ENCODE measurements around the gene OR10H3.
A peak's percentile ranks its signal among the peaks of the same experiment; 100 is the strongest.
"Not testable (repeated sequence)": the region's sequence is repeated elsewhere in the genome, so short reads cannot be mapped to it uniquely, and the experiment has no call there.

Gene OR10H3, protein sequence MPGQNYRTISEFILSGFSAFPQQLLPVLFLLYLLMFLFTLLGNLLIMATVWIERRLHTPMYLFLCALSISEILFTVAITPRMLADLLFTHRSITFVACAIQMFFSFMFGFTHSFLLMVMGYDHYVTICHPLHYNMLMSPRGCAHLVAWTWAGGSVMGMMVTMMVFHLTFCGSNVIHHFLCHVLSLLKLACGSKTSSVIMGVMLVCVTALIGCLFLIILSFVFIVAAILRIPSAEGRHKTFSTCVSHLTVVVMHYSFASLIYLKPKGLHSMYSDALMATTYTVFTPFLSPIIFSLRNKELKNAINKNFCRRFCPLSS

DNA sequence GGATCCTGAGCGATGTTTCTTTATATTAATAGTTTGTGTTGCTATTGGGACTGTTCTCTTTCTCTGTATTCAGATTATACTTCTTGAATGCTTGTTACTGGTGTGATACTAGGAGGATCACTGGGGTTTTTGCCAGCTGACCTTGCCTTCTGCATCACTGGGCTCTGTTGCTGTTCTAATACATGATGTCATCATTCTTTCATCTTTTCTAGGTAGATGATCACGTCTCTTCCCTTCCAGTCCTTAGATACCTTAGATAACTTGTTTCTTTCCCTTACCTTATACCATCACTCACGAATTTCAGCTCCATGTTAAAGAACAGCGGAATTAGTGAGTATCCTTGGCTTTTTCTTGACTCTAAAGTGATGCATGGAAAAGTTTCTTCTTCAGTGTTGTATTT is at the start of gene OR10H3:
Gene OR10H3 (plus strand): TSS at position 264 of the 400 bp plus-strand sequence. CDS start 3,408 bp downstream, outside the sequence.
- DNase-seq, result no peak

DNA sequence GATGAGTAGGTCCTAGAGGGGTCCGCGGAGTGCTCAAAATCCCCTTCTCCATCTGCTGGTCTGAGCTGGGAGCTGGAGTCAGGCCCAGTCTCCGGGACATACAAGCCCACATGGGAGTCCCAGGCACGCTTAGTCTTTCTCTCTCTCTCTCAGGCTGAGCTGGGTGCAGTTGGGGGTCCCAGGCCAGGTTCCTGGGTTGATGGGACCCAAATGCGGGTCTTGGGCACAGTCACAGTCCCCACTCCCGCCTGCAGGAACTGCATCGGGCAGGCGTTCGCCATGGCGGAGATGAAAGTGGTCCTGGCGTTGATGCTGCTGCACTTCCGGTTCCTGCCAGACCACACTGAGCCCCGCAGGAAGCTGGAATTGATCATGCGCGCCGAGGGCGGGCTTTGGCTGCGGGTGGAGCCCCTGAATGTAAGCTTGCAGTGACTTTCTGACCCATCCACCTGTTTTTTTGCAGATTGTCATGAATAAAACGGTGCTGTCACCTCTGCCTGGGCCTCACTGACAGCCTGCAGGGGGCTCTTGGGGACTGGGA is 41.1 kb upstream of the OR10H3 start:
- no peak for DNase-seq

DNA sequence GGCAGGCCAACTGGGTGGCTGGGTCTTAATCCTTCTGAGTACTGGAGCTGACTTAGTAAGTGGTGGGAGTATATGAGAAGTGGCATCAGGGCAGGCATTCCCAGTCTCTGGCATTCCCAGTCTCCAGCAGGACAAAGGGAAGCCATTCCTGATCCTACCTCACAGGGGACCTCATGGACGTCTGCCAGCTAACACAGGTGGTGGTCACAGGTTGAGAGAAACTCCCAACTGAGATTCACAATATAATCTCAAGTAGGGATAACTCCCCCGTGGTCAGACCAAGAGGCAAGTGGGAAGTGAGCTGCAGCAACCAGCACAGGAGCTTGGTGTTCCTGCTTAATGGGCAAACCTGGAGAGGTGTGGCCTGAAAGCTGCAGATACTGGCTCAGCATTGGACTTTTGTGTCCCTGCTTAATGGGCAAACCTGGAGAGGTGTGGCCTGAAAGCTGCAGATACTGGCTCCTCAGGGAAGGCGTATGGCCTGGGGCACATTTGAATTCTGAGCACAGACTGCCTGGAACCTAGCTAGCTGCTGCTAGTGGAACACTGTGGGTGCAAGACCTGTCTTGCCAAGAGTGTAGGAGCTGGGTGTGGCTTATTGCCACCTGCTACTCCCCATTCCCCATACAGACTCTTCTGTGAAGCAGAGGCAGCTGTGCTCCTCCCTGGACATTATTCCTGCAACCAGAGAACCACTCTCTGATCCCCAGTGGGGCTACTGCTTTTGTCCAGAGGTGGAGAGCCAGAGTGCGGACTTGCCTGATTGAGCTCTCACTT is 35.8 kb upstream of the OR10H3 start:
- no peak for DNase-seq

DNA sequence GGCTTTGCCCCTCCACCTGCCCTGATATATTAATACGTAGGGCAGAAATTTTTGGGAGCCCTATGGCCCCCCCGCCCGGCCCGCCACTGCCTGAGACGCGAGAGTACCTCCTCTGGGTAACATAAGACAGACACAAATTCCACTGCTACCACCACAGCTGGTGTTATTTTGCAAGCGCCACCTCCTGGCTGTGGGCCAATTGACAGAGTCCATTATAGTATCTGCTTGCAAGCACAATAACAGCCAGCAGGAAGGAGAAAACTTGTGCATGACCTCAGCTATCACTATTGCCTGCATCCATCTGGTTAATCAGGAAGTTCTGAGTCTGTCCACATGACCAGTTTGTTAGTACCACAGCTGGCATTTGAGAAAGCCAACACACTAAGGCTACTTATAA is 35.3 kb upstream of the OR10H3 start:
- DNase-seq, result peak; percentile 75

DNA sequence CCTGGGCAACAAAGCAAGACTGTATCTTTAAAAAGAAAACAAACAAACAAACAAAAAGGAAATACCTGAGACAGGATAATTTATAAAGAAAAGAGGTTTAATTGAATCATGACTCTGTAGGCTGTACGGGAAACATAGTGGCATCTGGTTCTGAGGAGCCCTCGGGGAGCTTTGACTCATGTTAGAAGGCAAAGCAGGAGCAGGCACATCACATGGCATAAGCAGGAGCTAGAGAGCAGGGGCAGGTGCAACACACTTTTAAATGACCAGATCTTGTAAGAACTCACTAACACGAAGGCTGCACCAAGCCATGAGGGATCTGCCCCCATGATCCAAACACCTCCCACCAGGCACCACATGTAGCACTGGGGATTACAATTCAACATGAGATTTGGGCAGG is 23.1 kb upstream of the OR10H3 start:
- no peak for DNase-seq

DNA sequence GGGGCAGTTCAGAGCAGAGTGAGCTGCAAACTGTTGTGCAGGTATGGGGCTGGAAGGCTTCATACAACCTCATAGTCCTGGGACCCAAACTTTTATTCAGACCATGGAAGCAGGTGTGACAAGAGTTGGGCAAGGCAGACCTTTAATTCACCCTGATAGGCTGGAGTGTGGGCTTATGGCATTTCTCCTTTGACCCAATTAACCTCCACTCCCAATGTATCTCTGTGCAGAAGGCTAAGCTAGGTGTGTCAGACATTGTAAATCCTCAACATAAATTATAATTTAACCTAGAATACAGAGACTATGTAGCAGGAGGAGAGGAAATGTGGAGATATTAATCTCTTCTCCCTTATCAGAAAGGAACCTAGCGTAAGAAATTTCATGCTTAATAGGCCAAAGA is 22.1 kb upstream of the OR10H3 start:
- no peak for DNase-seq

DNA sequence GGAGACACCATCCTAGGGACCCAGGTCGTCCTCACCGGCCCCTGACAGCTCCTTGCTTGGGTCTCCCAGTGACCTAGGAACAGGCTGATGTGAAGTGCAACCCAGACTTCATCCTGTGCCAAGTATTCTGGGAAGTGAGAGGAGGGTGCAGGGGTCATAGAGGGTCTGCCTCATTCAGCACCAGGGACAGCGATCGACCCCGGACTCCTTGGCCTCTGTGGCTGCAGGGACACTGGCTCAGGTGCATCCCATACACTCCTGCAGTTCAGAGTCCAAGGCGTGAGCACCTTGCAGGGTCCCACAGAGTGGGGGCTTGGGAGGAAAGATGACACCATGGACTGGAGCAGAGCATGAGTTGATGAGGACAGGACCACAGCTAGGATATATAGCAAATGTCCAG is 20.0 kb upstream of the OR10H3 start:
- no peak for DNase-seq

DNA sequence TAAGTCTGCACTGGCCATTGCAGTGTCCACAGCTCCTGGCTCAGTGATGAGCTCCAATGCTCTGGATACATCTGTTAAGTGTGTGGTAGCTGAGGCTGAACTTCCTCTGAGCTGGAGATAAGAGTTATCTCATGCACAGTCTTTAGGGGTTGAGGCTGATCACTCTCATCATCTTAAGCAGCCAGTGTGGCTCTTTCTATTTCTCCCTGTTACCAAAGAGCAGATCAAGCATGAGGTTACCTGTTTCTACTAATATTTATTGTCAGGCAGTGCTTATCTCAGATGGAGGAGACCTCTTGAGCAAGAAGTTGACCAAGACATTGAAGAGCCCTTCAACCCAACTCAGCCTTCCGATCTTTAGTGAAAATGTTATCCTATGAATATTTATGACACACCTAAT is 16.5 kb upstream of the OR10H3 start:
- DNase-seq, result no peak

DNA sequence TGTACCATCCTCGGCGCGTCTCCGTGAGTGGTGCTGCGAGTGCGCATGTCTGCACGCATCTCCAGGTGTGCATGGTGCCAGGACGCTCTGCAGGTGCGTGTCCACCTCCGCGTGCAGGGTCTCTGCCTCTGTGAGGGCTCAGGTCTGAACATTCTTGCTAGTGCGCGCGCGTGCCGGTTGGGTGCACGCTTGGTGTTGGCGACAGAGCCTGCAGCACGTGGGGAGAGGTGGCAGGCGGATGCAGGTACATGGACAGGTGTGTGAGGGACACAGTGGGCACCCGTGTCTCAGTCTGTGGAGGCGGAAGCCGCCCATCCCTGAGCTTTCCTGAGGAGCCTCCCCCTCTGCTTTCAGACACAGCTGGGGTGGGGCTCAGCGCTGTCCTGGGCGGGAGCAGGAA is 14.8 kb upstream of the OR10H3 start:
- no peak for DNase-seq

DNA sequence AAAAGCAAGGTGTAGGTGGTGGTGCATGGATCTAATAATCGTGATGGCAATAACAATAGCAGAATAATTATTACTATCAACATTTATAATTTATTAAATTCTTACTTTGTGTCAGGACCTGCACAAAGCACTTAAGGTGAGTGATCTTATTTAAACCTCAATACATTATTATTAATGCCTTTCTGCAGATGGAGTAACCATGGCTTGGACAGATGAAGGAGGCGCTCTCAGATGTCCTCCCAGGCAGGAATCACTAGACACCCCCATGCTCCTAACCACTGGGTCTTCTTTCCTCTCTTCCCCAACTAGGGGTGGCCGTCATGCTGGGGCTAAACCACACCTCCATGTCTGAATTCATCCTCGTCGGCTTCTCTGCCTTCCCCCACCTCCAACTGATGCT is 10.1 kb upstream of the OR10H3 start, which contains the start of gene OR10H2:
Gene OR10H2 (plus strand): TSS at position 301 of the 400 bp plus-strand sequence. CDS start 20 bp downstream, at position 321.
- no peak for DNase-seq

DNA sequence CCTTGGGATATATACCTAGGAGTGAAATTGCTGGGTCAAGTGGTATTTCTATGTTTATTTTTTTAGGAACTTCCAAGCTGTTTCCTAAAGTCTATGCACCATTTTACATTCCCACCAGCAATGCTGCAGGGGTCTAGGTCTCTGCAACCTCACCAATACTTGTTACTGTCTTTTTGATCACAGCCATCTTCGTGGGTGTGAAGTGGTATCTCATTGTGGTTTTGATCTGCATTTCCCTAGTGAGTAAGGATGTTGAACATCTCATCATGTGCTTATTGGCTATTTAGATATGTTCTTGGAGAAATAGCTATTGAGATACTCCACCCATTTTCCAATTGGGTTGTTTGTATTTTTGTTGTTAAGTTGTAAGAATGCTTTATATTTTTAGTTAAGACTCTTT is 7.2 kb upstream of the OR10H3 start:
- DNase-seq, result no peak

DNA sequence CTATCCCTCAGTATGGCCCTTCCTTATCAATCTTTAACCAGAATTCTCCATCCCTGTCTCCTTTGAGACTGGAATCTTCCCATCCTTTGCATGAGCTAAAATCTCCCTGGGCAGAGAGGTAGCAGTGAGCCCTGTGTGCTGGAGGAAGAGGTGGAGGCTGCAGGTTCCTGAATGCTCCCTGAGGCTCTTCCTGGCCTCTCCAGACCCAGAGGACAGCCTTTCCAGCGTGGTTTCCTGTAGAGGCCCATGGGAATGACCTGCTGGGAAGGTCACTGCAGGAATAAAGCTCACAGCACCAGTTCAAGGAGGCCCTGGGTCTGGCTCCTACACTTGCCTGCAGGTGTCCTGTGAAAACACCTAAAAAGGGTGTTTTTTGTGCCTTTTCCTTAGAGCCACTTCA is 5.4 kb upstream of the OR10H3 start:
- DNase-seq, result no peak

DNA sequence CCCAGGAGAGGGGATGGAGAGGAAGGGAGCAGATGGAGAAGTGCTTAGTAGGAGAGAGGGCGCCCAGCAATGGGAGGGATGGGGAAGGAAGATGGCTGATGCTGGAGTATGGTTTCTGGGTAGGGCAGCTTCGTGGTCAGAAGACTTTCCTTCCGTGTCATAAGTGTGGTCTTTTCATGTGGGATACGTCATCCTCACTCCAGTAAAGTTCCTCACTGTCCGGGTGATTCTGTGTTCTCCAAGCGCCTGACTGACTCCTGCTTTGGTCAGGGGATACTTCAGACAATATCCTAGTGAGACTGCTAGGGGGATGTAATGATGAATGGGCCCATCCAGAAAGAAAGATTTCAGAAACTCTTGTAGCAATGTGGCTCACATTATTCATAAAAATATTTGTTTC is 3.9 kb upstream of the OR10H3 start:
- no peak for DNase-seq

DNA sequence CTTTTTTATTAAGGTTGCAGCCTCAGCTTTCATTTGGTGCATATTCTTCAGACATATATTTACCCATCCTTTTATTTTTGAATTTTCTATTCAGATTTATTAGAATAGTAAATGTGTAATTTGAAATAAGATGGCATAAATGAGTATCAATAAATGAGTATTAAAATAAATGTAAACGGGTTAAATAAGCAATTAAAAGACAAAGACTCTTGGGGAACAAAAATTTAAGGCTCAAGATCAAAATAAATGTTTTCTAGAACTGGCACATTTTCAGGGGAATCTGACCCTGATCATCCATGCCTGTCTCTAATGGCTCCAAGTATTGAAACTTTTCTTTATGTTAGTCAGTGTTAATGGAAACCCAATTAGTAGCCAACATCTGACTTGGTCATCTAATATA is 3.0 kb downstream of the OR10H3 start:
- DNase-seq, result no peak

DNA sequence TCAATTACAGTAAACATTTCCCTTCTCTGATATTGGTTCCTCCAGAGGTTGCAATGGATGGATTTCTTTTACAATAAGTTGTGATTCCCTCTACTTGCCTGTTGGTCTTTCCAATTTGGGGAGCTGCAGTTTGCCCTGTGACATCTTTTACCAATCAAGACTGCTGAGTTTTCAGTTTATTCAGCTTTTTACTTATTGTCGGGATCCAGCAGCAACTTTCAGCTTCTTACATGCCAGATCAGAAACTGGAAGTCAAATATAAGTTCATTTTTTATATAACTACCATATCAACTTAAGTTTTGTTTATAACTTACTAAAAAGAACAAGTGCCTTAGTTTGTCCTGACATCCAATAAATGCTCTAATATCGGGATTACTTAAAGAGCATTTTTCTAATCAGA is 10.5 kb downstream of the OR10H3 start:
- DNase-seq, result no peak

DNA sequence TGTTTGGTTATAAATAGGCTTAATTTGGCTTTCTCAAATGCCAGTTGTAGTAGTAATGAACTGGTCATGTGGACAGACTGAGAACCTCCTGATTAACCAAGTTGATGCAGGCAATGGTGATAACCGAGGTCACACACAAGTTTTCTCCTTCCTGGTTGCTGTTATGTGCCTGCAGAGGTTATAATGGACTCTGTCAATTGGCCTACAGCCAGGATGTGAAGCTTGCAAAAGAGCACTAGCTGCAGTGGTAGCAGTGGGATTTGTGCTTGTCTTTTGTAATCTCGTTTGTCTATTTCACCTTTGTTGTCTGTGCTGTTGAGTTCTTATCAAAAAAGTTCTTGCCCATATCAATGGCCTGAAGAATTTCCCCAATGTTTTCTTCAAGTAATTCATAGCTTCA is 20.6 kb downstream of the OR10H3 start:
- no peak for DNase-seq

DNA sequence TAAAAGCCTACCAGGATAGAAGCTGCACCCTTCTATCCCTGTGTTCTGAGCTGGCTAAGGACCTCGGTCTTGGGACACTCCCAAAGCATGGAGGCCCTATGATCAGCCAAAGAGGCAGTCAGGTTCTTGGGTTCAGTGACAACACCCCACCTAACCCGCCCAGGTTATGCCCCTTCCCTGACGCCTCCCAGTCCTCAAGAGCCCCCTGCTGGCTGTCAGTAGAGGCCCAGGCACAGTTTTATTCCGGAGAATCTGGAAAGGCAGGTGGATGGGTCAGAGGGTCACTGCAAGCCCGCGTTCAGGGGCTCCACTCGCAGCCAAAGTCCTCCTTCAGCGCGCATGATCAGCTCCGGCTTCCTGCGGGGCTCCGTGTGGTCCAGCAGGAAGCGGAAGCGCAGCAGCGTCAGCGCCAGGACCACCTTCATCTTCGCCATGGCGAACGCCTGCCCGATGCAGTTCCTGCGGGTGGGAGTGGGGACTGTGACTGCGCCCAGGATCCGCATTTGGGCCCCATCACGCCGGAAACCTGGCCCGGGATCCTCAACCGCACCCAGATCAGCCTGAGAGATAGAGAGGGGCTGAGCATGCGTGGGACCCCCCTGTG is 22.3 kb downstream of the OR10H3 start:
- DNase-seq, result peak; percentile 32

DNA sequence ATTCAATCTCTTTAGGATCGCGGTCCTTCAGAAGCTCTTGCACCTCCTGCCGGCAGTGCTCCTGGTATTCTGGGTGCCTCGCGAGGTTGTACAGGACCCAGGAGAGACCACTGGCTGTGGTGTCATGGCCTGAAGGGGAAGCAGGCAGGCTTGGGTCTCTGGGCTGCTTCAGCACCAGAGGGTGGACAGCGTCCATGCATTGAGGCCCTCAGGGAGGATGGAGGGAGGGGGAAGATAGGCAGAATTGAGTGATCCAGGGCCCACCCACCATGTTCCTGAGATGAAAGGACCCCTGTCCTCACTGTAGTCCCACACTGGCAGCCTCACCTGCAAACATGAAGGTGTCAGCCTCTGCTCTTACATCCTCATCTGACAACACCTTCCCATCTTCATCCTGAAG is 31.8 kb downstream of the OR10H3 start:
- no peak for DNase-seq

DNA sequence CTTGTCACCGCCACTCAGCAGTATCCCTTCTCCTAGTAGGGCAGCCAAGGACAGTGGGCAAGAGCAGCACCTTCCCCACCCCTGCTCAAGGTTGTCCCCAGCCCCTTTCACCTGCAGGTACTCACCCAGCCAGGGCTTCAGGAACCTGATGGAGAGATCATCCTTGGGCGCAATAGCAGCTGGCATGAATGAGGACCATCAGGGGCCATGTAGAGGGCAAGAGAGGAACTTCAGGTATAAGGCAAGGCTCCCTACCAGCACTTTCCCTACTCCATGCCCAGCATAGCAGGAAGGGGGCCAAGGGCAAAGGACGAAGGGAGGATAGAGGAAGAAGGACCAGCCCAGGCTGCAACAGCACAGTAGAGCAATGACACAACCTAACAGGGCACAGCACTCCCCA is 36.4 kb downstream of the OR10H3 start:
- not testable (repeated sequence) for DNase-seq

DNA sequence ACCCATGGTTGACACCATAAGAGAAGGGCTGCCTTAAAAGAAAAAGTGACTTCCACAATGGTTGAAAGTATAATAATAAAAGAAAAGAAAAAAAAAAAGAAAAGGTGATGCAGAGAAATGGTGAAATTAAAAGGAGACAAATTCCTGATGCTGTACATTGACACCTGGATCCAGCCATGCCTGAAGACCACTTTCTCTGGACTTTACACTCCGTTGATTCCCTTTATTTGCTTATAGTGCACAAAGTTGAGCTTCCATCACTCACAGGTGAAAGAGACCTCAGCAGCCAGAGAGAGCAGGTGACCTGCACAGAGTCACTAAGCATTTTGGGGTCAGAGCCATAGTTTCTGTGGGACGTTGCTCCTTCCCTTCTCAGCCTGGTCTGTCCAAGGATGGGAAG is 37.5 kb downstream of the OR10H3 start:
- DNase-seq, result no peak

DNA sequence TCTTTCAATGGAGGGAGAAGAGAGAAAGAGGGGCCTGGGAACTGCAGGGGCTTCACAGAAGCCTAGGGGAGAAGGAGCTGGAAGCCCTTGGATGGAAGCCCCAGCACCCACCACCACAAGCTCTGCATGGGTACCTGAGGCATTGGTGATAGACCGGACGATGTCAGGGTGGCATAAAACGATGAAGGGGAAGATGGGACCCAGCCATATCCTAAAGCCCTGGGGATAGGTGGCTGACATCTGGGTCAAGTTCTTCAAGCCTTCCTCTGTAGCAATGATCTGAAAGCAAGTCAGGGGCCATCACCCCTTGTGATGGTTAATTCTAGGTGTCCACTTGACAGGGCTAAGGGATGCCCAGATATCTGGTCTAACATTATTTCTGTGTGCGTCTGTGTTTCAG is 38.5 kb downstream of the OR10H3 start:
- DNase-seq, result no peak

DNA sequence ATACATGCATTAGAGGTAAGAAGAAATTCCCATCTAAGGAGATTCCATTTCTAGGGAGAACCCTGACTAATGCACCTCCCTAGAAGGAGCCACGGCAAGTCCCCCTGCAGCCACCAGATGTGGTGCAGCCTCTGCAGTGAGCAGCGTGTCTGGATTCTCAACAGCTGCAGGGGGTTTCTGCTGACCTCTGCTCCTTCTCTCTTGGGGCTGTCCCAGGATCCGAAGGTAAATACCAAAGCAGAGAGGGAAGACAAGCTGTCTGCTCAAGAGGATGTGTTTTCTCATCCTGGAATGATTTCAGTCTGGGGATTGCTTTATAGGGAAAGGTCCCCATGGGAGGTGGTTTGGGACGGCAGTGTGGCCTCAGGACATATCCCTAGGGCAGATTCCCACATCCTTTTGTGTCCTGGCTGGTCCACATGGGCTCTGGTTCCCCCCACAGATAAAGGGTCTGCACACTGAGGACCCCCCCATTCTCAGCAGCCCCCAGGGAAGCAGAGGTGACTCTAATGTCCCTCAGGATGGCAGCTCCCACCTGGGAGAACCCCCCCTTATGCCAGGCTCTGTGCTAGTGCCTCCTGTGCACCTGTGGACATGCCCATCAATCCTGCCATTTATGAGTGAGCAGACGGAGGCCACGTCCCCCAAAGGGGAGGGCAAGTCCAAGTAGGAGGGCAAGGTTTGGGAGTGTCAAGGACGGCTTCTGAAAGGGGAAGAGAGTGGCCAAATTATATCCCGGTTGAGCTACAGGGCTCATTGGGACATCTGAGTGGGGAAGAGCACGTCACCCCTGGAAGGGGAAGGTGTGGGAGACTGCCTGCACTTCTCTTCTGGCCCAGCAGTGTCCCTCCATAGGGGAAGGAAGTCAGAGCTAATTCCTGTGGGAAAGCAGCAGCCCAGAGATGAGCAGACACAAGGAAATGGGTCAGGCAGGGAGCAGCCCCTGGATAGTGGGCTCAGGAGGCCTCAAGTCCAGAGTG is 39.5 kb downstream of the OR10H3 start:
- no peak for DNase-seq

Measured in NCI-H82 (cell line).